ENCODE results near the gene CHRM1. TPM values are rescaled to one million over a fixed set of nuclear protein-coding genes. Genes with fewer than 3 reads are reported as not detected.
"Not testable (repeated sequence)": the region's sequence is repeated elsewhere in the genome, so short reads cannot be mapped to it uniquely, and the experiment has no call there.

Gene CHRM1
- not detected for polyA plus RNA-seq (ENCODE audit: insufficient read length)
- long read RNA-seq, donor 1: 0 reads
- long read RNA-seq, donor 2: 0 reads
- long read RNA-seq, donor 3: 0 reads
- long read RNA-seq, donor 4: 0 reads
- long read RNA-seq, donor 5: 0 reads
- long read RNA-seq, donor 6: 0 reads
- long read RNA-seq, donor 7: 0 reads
- long read RNA-seq, donor 8: 0 reads

GRCh38 chr11:62921201-62921572 lies at the start of gene CHRM1:
Gene CHRM1 (minus strand): TSS chr11:62921363. CDS start chr11:62911100, 10,263 bp downstream.
- no peak for DNase-seq

- DNase-seq: no peak
These were observed 44.4 kb upstream of the CHRM1 start for GRCh38 chr11:62965574-62965973.

GRCh38 chr11:62962391-62962790 lies 41.2 kb upstream of the CHRM1 start:
- DNase-seq: no peak

GRCh38 chr11:62961017-62961570 lies 39.9 kb upstream of the CHRM1 start:
- no peak for DNase-seq

- DNase-seq: no peak
These were observed 38.3 kb upstream of the CHRM1 start for GRCh38 chr11:62959422-62959980.

GRCh38 chr11:62958547-62959421 lies 37.6 kb upstream of the CHRM1 start:
- peak; percentile 57 for DNase-seq

GRCh38 chr11:62957147-62957546 lies 36.0 kb upstream of the CHRM1 start:
- no peak for DNase-seq

- DNase-seq: no peak
These were observed 33.3 kb upstream of the CHRM1 start for GRCh38 chr11:62954478-62954877.

- no peak for DNase-seq
These were observed 32.6 kb upstream of the CHRM1 start for GRCh38 chr11:62953811-62954210.

- DNase-seq: no peak
These were observed 27.7 kb upstream of the CHRM1 start for GRCh38 chr11:62948765-62949320.

- DNase-seq: not testable (repeated sequence)
These were observed 24.4 kb upstream of the CHRM1 start for GRCh38 chr11:62945538-62945937.

- not testable (repeated sequence) for DNase-seq
These were observed 16.4 kb upstream of the CHRM1 start for GRCh38 chr11:62937528-62937927.

GRCh38 chr11:62934496-62934785 lies 13.3 kb upstream of the CHRM1 start:
- DNase-seq: no peak

- no peak for DNase-seq
These were observed 12.8 kb upstream of the CHRM1 start for GRCh38 chr11:62933750-62934495.

GRCh38 chr11:62933285-62933684 lies 12.1 kb upstream of the CHRM1 start:
- no peak for DNase-seq

GRCh38 chr11:62931499-62932278 lies 10.5 kb upstream of the CHRM1 start:
- DNase-seq: no peak

GRCh38 chr11:62930666-62931065 lies 9.5 kb upstream of the CHRM1 start:
- no peak for DNase-seq

GRCh38 chr11:62930157-62930556 lies 9.0 kb upstream of the CHRM1 start:
- DNase-seq: no peak

- DNase-seq: no peak
These were observed 6.8 kb upstream of the CHRM1 start for GRCh38 chr11:62928011-62928410.

- DNase-seq: no peak
These were observed 5.7 kb upstream of the CHRM1 start for GRCh38 chr11:62926680-62927455.

Data from left kidney (tissue), 8 donors.